Measurements from ENCODE around the gene ADK. TPM values are rescaled to one million over a fixed set of nuclear protein-coding genes. Genes with fewer than 3 reads are reported as not detected.

Gene ADK
- total and polyA plus RNA-seq, 2 of the 4 experiments (the other 2 are of a cell fraction) = 30.6 to 40.9 TPM

DNA sequence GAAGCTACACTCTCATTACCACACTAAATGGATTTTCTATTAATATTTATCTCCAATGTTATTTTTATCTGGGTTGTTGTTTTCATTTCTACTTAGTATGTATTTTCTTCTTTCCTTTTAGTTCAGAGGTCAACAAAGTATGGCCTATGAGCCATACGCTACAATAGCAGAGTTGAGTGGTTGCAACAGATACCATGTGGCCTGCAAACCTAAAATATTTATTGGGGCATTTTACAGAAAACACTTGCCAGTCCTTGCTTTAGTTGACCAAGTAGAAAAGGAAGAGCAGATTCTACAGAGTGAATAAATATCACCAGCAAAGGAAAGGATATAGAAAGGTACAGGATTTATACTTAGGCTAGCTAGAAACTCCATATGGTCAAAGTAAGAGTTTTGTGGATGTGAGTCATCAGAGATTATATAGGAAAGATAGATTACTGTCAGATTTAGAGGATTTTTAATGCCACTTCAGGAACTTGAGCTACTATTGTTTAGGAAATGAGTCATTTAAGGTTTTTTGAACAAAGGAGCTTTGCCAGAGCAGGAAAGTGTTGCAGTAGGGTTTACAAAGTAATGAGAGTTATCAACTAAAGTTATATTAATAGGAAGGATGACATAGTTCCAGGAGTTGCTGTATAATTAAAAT, 352.1 kb downstream of the ADK start:
- no peak overlapping the region for H3K9ac ChIP-seq (ENCODE audit: low read depth, low read length)
- H3K4me3 ChIP-seq (ENCODE audit: insufficient read depth, low read depth, low read length) = no peak overlapping the region
- H2AK9ac ChIP-seq (replicated peaks; ENCODE audit: low read depth, low read length, poor library complexity) = no peak overlapping the region
- H3K36me3 ChIP-seq (ENCODE audit: control insufficient read depth, insufficient read depth, low read length) = no peaks in the 10 kb centered on the region
- peak overlapping the region; percentile 46; the same call in 1 of the 2 replicates for H3K4ac ChIP-seq (ENCODE audit: low read depth, low read length)
- peaks cover 5% of the 10 kb centered on the region; the same call in 1 of the 2 replicates for H3K9me1 ChIP-seq (ENCODE audit: insufficient read depth, low read length)
- no peaks in the 10 kb centered on the region; the same call in 1 of the 2 replicates for H4K20me1 ChIP-seq (ENCODE audit: insufficient read depth, low read length)
- ChIA-PET CTCF (no interaction called here), POLR2A (ENCODE audit: unreplicated experiment) (no interaction called here)
- no CpG with 5 or more reads among the region's 1 CpG for WGBS, 2 experiments (ENCODE audit: extremely low coverage in 2 of 2, insufficient read length in 1 of 2)
- H3K4me1 ChIP-seq (ENCODE audit: control insufficient read depth, insufficient read depth, low read length) = peaks cover 12% of the 10 kb centered on the region
- H2BK5ac ChIP-seq (ENCODE audit: low read depth, low read length, poor library complexity, severe bottlenecking) = peak overlapping the region; percentile 62
- H4K5ac ChIP-seq (ENCODE audit: low read depth, low read length) = peak overlapping the region; percentile 85; the same call in 1 of the 2 replicates
- H3K27me3 ChIP-seq (ENCODE audit: control insufficient read depth, insufficient read depth, low read length) = no peaks in the 10 kb centered on the region
- no peak overlapping the region; the same call in 2 of the 3 replicates for H2BK15ac ChIP-seq (ENCODE audit: low read depth, low read length)
- no peaks in the 10 kb centered on the region; the same call in 1 of the 2 replicates for H3K9me3 ChIP-seq (ENCODE audit: control insufficient read depth, insufficient read depth, low read length)
- no TSS peak for BruUV-seq (replicated peaks)
- H3K79me1 ChIP-seq (ENCODE audit: low read depth in 1 of 2, low read length in 2 of 2) = peaks cover 0 to 6% of the 10 kb centered on the region in 2 experiments; a peak in 2 of 4 replicates
- H3K18ac ChIP-seq (ENCODE audit: low read depth, low read length) = peak overlapping the region; percentile 66; the same call in 1 of the 2 replicates
- TF ChIP-seq, protein P1, sequence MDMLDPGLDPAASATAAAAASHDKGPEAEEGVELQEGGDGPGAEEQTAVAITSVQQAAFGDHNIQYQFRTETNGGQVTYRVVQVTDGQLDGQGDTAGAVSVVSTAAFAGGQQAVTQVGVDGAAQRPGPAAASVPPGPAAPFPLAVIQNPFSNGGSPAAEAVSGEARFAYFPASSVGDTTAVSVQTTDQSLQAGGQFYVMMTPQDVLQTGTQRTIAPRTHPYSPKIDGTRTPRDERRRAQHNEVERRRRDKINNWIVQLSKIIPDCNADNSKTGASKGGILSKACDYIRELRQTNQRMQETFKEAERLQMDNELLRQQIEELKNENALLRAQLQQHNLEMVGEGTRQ (IDR thresholded peaks at IDR 0.05; ENCODE audit: low read depth, low read length) = no peak
- TF ChIP-seq CTCF (conservative IDR thresholded peaks at IDR 0.05; ENCODE audit: low read depth, low read length) (no peak), CEBPB (IDR thresholded peaks at IDR 0.05; ENCODE audit: low read depth, low read length) (peak; percentile 40; the same call in 1 of the 2 replicates), FOS (IDR thresholded peaks at IDR 0.05; ENCODE audit: low read depth, low read length) (peak; percentile 69; the same call in 1 of the 2 replicates), RCOR1 (IDR thresholded peaks at IDR 0.05; ENCODE audit: insufficient replicate concordance, low read length) (no peak)
- dilution Hi-C loops (cut with HindIII; ENCODE audit: low sequenced_read_pairs, unreplicated experiment) = no loop called here
- no peak overlapping the region for H3K4me2 ChIP-seq (ENCODE audit: low read depth, low read length)
- peak overlapping the region; percentile 53; the same call in 1 of the 2 replicates for H2BK120ac ChIP-seq (ENCODE audit: low read depth, low read length)
- H3K56ac ChIP-seq (ENCODE audit: extremely low read depth, insufficient read depth, low read length) = no peak overlapping the region
- 0 out of 4 replicates have a peak overlapping the region, but pooled peaks of 1 of the 2 experiments have one; percentile 6 for H4K8ac ChIP-seq (ENCODE audit: low read depth in 2 of 2, low read length in 2 of 2)
- intact Hi-C loops (cut with micrococcal nuclease) = no loop called here
- ATAC-seq (ENCODE audit: low read depth) = peak; percentile 57
- no peak overlapping the region for H3K27ac ChIP-seq (ENCODE audit: insufficient read depth, low read length)
- H2AK5ac ChIP-seq (ENCODE audit: low read depth, low read length) = no peak overlapping the region
- no peak overlapping the region for H3K14ac ChIP-seq (replicated peaks; ENCODE audit: low read depth, low read length)
- peak overlapping the region; percentile 69; the same call in 1 of the 2 replicates for H2BK20ac ChIP-seq (ENCODE audit: low read depth, low read length)
- no peak overlapping the region for H2AFZ ChIP-seq (replicated peaks; ENCODE audit: low read length, poor library complexity)
- no peak overlapping the region for H3K23ac ChIP-seq (ENCODE audit: low read depth, low read length)
- in situ Hi-C loops (cut with MboI; ENCODE audit: low sequenced_read_pairs) = no loop called here
- no peak overlapping the region for H4K91ac ChIP-seq (ENCODE audit: insufficient read depth, low read depth, low read length)
- peak; percentile 86 for DNase-seq

Data from IMR-90 (cell line).